Activated CD8-positive, alpha-beta memory T cell treated with anti-CD3 and anti-CD28 coated beads, Interleukin-2, amount 50 U/mL, for 4 hours (primary cell): Measurements from ENCODE around the gene LRRC4B.
"Not testable (repeated sequence)": the region's sequence is repeated elsewhere in the genome, so short reads cannot be mapped to it uniquely, and the experiment has no call there.

Experiments
- DNase-seq: peaks from one replicate; pipeline ENCODE4 v3.0.0-alpha.2; 2020

Gene LRRC4B

GRCh38 chr19:50567882-50568727 is at the start of gene LRRC4B:
LRRC4B (minus strand) TSS chr19:50568435; CDS start chr19:50548838, 19,597 bp downstream.
- DNase-seq, result no peak

DNA sequence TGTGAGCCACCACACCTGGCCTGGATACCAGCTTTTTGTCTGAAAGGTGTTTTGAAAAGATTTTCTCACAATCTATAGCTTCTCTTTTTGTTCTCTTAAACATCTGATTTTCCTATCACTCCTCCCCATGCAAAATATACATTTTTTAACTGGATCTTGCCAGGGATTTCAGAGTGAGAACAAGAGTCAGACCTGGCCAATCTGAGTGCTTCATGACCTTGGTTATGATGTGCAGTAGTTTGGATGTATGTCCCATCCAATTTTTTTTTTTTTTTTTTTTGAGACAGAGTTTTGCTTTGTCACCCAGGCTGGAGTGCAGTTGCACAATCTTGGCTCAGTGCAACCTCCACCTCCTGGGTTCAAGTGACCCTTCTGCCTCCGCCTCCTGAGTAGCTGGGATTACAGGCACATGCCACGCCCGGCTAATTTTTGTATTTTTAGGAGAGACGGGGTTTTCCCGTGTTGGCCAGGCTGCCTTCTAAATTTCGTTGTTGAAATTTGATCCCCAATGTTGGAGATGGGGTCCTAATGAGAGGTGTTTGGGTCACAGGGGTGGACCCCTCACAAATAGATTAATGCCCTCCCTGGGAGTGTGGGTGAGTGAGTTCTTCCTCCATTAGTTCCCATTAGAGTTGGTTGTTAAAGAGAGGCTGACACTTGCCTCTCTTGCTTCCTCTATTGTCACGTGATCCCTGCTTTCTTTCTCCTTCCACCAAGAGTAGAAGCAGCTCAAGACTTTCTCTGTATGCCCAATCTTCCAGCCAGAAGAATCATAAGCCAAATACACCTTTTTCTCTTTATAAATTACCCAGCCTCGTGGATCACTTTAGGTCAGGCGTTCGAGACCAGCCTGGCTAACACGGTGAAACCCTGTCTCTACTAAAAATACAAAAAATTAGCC is 44.5 kb upstream of the LRRC4B start:
- DNase-seq, result not testable (repeated sequence)

DNA sequence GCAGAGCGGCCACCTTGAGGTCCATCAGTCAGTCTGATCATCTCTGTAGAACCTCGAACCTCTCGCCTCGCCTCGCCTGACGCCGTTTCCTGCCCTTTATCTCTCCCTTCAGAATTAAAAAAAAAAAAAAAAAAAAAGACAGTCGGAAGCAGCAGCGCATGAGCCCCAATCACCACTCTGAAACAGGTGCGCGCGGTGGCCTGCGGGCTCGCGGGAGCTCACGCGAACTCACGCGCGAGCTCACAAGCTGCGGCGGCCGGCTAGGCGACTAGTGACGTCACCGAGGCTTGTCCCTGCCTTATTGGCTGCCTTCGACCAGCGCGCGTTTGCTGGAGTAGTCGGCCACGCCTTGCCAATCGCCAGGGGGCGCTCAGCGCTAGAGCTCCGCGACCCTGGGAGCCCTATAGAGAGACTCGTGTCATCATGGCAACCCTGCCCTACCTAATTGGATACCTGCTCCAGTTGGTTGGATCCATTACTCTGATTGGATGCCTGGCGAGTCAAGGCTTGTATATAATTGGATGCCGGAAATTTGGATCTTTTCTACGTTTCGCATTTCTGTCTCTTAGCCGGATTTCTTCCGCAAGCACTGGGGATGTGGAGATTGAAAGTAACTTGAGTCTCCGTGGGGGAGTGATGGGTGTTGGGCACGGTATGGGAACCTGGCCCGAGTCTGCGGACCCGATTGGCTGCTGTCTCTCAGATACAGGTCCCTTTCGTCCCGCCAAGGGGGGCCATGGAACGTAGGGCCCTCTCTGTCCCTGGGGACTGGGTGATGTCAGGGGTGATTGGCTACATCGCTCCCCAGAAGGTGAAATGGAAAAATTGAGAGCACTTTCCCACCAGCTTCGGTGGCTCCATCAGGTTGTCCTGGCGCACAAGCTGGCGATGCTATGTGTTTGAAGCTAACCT is 39.9 kb upstream of the LRRC4B start:
- DNase-seq, result peak; percentile 70

GRCh38 chr19:50607388-50607787 is 39.2 kb upstream of the LRRC4B start:
- no peak for DNase-seq

GRCh38 chr19:50606059-50606836 is 38.0 kb upstream of the LRRC4B start:
- not testable (repeated sequence) for DNase-seq

DNA sequence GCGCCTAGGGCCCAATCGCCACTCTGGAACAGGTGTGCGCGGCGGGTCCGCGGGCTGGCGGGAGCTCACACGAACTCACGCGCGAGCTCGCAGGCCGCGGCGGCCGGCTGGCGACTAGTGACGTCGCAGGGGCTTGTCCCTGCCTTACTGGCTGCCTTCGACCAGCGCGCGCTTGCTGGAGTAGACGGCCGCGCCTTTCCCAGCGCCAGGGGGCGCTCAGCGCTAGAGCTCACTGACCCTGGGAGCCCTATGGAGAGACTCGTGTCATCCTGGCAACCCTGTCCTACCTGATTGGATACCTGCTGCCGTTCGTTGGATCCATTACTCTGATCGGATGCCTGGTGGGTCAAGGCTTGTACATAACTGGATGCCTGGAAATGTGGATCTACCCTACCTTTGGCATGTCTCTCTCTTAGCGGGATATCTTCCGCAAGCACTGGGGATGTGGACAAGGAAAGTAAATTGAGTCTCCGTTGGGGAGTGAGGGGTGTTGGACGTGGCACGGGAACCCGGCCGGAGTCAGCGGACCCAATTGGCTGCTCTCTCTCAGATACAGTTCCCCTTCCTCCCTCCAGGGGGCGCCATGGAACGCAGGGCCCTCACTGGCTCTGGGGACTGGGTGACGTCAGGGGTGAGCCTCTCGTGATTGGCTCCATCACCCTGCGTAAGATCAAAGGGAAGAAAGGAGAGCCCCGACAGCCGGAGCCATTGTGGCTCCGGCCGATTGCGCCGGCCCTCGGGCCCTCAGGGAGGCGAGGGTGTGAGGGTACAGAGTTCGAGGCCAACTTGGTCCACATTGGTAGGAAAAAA is 36.2 kb upstream of the LRRC4B start:
- DNase-seq, result not testable (repeated sequence)

- no peak for DNase-seq
Measured at GRCh38 chr19:50602935-50603334, 34.7 kb upstream of the LRRC4B start.

DNA sequence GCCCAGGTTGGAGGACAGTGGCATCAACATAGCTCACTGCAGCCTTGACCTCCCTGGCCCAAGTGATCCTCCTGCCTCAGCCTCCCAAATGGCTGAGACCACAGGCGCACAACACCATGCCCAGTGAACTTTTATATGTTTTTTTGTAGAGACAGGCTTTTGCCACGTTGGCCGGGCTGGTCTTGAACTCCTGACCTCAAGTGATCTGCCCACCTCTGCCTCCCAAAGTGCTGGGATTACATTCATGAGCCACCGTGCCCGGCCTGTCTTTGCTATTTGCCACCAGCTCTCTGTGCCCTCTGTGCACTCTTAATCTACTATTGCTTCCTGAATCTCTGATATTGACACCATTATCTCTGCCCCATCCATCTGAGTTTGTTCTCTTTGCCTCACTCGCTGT is 34.3 kb upstream of the LRRC4B start:
- DNase-seq, result no peak

GRCh38 chr19:50602089-50602422 is 33.8 kb upstream of the LRRC4B start:
- DNase-seq, result no peak

DNA sequence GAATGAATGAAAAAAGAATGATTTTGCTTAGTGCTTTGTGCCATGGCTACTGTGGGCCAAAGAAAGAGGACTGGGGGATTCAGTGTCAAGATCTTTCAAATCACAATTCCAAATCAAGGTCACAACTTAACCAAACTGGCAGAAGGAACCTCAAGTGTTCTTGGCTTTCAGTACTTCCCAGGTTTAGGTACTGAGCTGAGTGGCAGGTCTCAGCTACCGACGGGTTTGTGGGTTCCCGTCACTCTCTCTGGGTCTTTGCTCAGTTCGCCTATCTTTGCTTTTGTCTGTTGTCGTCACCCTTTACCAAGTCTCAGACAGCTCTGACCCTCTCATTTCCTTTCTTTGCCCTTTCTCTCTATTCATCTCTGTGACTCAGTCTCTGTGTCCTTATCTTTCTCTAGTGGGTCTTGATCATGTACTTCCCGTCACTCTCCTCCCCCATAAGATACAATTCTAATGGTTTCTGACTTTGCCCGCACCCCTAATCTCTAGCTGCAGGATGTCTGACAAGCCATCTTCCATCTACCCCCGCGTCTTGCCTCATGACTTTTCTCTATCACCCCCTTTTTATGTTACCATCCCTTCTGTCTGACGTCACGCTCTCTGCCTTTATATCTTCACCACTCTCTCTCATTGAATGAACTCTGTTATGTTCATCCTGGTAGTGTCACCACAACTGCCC is 33.3 kb upstream of the LRRC4B start:
- DNase-seq, result no peak

DNA sequence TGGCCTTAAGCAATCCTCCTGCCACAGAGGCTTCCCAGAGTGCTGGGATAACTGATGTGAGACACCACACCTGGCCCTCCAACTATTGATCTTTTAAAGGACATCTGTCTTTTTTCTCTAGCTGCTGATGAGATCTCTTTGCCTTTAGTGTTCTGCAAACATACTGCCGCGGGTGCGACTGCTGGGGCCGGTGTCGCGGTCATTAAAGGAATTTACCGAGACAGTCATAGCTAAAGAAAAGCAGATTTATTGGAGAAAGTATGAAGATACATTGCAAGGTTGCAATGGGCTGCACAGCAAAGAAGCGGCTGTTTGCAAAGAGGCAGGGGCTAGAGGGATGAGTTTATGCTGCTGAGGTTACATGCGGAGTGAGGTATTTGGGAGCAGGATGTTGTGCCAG is 31.2 kb upstream of the LRRC4B start:
- no peak for DNase-seq

GRCh38 chr19:50590191-50590590 is 22.0 kb upstream of the LRRC4B start:
- DNase-seq, result no peak

GRCh38 chr19:50581795-50582660 is 13.8 kb upstream of the LRRC4B start:
- DNase-seq, result not testable (repeated sequence)

DNA sequence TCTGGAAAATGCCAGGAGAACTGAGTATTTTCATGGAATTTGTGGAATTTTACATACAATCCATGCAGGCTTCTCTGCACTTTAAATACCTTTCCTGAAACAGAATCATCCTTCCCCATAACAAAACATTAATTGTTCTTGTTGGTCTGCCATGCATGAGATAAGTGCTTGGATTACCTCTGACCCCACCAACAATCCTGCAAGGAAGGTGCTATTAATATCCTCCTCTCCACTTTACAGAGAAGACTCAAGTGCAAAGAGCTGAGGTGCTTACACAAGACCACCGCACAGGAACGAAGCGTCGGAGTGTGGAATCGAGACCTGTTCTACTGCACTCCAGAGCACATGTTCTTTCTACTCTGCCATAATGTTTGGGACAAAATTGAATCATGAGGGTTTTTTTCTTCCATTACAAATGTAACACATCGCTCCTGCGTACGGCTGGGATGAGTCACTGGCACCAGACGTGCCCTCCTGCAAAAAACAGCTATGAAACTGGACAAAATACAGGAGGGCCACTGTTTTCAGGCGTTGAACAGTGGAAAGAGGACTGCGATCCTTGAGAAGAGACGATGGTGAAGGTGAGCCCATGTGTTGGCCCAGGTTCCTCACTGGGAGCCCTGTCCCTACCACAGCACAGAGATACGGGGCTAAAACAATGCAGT is 12.9 kb upstream of the LRRC4B start:
- no peak for DNase-seq

GRCh38 chr19:50580240-50580639 is 12.0 kb upstream of the LRRC4B start:
- DNase-seq, result no peak

GRCh38 chr19:50576769-50577168 is 8.5 kb upstream of the LRRC4B start:
- DNase-seq, result not testable (repeated sequence)

DNA sequence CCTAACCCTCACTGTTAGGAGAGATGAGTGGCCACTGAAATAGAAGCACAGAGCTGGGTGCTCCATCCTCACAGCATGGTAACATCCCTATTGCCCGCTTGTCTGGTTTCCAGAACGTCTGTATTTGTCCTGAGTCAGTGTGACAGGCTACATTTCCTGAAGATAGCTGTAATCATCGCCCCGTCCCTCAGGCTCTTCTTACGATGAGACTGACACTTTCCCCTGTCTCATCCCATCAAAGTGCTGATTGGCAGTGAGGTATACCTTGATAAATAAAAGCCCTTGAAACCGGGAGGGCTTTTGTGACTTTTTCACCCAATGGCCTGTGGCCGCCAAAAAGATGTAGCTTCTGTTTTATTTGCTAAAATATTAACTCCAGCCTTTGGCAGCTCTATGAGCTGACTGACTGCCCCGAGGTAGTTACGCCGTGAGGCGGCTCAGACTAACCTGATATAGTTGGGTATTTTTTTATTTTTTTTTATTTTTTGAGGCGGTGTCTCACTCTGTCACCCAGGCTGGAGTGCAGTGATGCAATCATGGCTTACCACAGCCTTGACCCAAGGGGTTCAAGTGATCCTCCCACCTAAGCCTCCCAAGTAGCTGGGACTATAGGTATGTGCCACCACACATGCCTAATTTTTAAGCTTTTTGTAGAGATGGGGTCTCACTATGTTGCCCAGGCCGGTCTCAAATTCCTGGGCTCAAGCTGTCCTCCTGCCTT is 5.7 kb upstream of the LRRC4B start:
- no peak for DNase-seq

- DNase-seq, result no peak
Measured at GRCh38 chr19:50570997-50571396, 2.8 kb upstream of the LRRC4B start.
